Measurements from ENCODE around the gene RBM28.

DNA sequence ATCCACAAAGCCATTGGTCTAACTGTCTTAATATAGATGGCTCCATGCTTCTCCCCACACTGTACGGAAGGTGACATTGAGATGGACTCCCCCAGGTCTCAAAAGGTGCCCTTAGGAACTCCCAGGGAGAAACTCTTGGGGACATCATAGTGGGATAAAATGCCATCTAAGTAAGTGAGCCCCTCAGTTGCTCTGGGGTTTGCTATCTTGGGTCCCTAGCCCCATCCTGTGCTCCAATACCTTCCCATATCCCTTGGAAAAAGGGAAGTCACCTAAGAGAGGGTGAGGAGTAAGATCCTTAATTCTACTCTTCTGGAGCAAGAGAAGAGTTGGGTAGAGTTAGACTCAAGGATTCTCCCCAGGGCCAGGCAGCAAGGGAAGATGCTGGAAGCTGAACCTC, 9.9 kb upstream of the RBM28 start:
- TF ChIP-seq POLR2A (IDR thresholded peaks at IDR 0.05; ENCODE audit: extremely low read depth, insufficient read length) = no peak
- TF ChIP-seq, protein P1, sequence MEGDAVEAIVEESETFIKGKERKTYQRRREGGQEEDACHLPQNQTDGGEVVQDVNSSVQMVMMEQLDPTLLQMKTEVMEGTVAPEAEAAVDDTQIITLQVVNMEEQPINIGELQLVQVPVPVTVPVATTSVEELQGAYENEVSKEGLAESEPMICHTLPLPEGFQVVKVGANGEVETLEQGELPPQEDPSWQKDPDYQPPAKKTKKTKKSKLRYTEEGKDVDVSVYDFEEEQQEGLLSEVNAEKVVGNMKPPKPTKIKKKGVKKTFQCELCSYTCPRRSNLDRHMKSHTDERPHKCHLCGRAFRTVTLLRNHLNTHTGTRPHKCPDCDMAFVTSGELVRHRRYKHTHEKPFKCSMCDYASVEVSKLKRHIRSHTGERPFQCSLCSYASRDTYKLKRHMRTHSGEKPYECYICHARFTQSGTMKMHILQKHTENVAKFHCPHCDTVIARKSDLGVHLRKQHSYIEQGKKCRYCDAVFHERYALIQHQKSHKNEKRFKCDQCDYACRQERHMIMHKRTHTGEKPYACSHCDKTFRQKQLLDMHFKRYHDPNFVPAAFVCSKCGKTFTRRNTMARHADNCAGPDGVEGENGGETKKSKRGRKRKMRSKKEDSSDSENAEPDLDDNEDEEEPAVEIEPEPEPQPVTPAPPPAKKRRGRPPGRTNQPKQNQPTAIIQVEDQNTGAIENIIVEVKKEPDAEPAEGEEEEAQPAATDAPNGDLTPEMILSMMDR (IDR thresholded peaks at IDR 0.05; ENCODE audit: low read depth, low read length) = no peak
- TF ChIP-seq, protein P2, sequence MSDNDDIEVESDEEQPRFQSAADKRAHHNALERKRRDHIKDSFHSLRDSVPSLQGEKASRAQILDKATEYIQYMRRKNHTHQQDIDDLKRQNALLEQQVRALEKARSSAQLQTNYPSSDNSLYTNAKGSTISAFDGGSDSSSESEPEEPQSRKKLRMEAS (IDR thresholded peaks at IDR 0.05; ENCODE audit: low read depth, low read length) = no peak

Data from NB4 (cell line).